HUES48 (cell line): ENCODE data around the gene LSM14B.
A peak's percentile ranks its signal among the peaks of the same experiment; 100 is the strongest.

Experiments
- H3K27ac ChIP-seq: one replicate; pipeline ENCODE4 v1.7.0; 2013; ENCODE audit warnings: low read depth, low read length, inconsistent platforms
- H3K27me3 ChIP-seq: 2 replicates; pipeline ENCODE4 v1.6.1; 2013; ENCODE audit warnings: mild to moderate bottlenecking, low read length; ENCODE audit not compliant: control insufficient read depth, insufficient read depth
- H3K36me3 ChIP-seq: 2 replicates; pipeline ENCODE4 v1.6.1; 2013; ENCODE audit warnings: low read length; ENCODE audit not compliant: control insufficient read depth, insufficient read depth
- H3K4me1 ChIP-seq: 2 replicates; pipeline ENCODE4 v1.6.1; 2013; ENCODE audit warnings: mild to moderate bottlenecking, low read length; ENCODE audit not compliant: control insufficient read depth, insufficient read depth
- H3K4me3 ChIP-seq: 2 replicates; pipeline ENCODE4 v1.5.1; 2013; ENCODE audit warnings: mild to moderate bottlenecking, low read depth, low read length
- H3K9ac ChIP-seq: 2 replicates; pipeline ENCODE4 v1.6.1; 2013; ENCODE audit warnings: mild to moderate bottlenecking, low read depth, low read length, moderate library complexity
- H3K9me3 ChIP-seq: 2 replicates; pipeline ENCODE4 v1.6.1; 2013; ENCODE audit warnings: low read length; ENCODE audit not compliant: control insufficient read depth, insufficient read depth

Gene LSM14B

DNA sequence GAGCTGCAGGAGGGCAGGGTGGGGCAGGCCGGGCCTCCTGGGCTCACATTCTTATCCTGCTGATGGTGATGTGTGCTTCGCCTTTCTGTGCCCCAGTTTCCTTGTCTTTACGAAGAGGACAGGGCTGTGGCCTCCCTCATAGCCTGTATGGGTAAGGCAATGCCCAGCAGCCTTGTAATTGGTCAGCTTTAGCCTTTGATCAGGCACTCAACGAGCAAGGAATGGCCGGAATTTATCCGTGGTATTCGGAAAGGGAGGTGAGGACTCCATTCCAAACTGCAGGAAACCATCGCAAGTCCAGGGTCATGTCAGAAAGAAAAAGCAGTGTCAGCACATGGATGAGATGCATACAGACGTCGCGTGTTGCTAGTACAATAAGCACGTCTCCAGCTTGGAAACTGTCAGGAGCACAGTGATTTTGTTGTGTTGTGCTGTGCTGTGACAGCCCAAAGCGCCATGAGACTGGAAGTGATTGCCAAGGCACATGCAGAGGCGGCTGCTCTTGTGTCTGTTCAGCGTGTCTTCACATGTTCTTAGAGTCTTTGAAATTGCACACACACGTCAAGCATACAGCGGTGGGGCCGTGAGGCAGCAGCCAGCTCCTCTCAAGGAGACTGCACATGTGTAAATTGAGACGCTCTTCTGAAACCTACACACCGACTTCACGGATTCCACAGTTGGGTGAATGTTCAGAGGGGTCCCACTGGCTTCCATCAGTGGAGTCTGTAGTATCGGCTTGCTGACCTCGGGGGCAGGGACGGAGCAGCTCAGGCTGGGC, 27.4 kb downstream of the LSM14B start:
- Histone ChIP-seq H3K4me3 (no peak overlapping the region), H3K27ac (no peak overlapping the region), H3K9ac (no peak overlapping the region), H3K36me3 (peaks cover 34% of the 10 kb centered on the region), H3K27me3 (no peaks in the 10 kb centered on the region), H3K9me3 (no peaks in the 10 kb centered on the region), H3K4me1 (peaks cover 16% of the 10 kb centered on the region)

DNA sequence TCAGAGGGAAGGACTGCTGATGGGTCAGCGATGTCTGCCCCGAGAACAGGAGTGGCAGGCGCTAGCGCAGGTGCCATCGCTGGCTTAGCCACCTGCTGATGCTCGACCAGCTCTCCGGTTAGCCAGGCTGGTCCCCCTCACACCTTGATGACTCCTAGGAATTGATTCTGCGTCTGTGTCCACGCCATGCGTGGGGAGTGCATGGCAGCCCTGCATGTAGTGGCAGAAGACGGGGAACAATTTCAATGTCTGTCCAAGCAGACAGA, 28.0 kb downstream of the LSM14B start:
- Histone ChIP-seq H3K9me3 (no peaks in the 10 kb centered on the region), H3K27ac (no peak overlapping the region), H3K4me3 (no peak overlapping the region), H3K27me3 (no peaks in the 10 kb centered on the region), H3K9ac (no peak overlapping the region), H3K4me1 (peaks cover 16% of the 10 kb centered on the region), H3K36me3 (peaks cover 30% of the 10 kb centered on the region)

DNA sequence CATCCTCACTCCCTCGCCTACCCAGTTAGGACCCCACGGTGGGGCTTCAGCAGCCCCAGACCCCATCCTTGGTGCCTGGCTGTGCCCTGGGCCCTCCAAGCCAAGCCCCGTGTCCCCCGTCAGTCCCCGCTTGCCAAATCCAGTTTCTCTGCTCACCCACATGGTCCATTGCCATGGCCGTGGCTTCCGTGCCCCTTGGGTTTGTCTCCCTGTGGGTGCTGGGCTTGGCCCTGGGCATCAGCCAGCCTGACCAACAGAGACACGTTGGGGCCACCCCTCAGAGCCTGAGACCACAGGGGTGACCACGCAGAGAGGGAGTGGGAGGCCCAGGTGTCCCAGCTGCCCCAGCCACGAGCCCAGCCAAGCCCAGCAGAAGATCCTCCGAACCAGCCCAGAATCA, 28.9 kb downstream of the LSM14B start:
- peaks cover 22% of the 10 kb centered on the region for H3K36me3 ChIP-seq
- no peak overlapping the region for H3K9ac ChIP-seq
- no peaks in the 10 kb centered on the region for H3K27me3 ChIP-seq
- H3K9me3 ChIP-seq: no peaks in the 10 kb centered on the region
- H3K27ac ChIP-seq: no peak overlapping the region
- H3K4me1 ChIP-seq: peaks cover 22% of the 10 kb centered on the region
- H3K4me3 ChIP-seq: no peak overlapping the region

DNA sequence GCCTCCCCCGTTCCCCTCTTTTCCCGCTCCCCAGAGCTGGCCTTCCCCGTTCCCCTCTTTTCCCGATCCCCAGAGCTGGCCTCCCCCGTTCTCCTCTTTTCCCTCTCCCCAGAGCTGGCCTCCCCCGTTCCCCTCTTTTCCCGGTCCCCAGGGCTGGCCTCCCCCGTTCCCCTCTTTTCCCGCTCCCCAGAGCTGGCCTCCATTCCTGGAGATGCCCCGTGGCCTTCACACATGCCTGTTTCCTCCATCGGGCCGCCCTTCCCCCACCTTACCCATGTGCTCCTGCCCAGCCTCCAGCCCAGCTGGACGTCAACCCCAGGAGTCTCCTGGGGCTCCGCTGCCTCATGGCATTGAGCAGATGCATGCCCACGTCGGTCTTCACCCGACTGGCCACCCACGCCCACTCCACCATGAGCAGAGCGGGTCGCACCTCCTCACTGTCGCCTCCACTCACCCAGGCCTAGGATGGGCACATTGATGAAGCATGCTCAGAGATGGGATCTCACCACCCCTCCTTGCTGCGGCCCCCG, 29.6 kb downstream of the LSM14B start:
- H3K4me3 ChIP-seq: no peak overlapping the region
- no peak overlapping the region for H3K9ac ChIP-seq
- no peaks in the 10 kb centered on the region for H3K27me3 ChIP-seq
- no peaks in the 10 kb centered on the region for H3K9me3 ChIP-seq
- H3K4me1 ChIP-seq: peaks cover 29% of the 10 kb centered on the region
- H3K36me3 ChIP-seq: peaks cover 20% of the 10 kb centered on the region
- no peak overlapping the region for H3K27ac ChIP-seq

- H3K27ac ChIP-seq: peak overlapping the region; percentile 1
- H3K27me3 ChIP-seq: no peaks in the 10 kb centered on the region
- no peaks in the 10 kb centered on the region for H3K9me3 ChIP-seq
- no peak overlapping the region for H3K9ac ChIP-seq
- H3K4me1 ChIP-seq: peaks cover 21% of the 10 kb centered on the region
- no peak overlapping the region for H3K4me3 ChIP-seq
- H3K36me3 ChIP-seq: peaks cover 36% of the 10 kb centered on the region
These were observed 33.4 kb downstream of the LSM14B start for GRCh38 chr20:62155428-62156253.

DNA sequence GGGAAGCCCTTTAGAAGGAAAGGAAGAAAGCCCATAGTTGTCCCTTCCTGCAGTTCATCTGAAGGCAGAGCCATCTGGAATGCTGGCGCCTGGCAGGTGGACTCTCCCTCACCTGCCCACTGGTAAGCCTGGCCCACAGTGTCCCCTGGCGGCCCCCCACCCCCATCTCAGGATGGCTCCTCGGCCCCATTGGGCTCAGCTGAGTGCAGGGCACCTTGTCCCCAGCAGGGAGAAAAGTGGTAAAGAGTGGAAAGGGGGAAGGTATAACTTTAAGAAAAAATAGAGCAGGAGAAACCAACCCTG, 33.9 kb downstream of the LSM14B start:
- Histone ChIP-seq H3K4me3 (no peak overlapping the region), H3K9ac (0 out of 2 replicates have a peak overlapping the region, but pooled peaks have one; percentile 43), H3K27ac (peak overlapping the region; percentile 32), H3K9me3 (no peaks in the 10 kb centered on the region), H3K27me3 (no peaks in the 10 kb centered on the region), H3K4me1 (peaks cover 21% of the 10 kb centered on the region), H3K36me3 (peaks cover 41% of the 10 kb centered on the region)

- Histone ChIP-seq H3K9me3 (no peaks in the 10 kb centered on the region), H3K9ac (peak overlapping the region; percentile 43; the same call in 1 of the 2 replicates), H3K36me3 (peaks cover 47% of the 10 kb centered on the region), H3K4me3 (no peak overlapping the region), H3K27me3 (no peaks in the 10 kb centered on the region), H3K4me1 (peaks cover 21% of the 10 kb centered on the region), H3K27ac (peak overlapping the region; percentile 32)
These were observed 34.5 kb downstream of the LSM14B start for GRCh38 chr20:62156592-62157386.

- H3K9ac ChIP-seq: no peak overlapping the region
- no peaks in the 10 kb centered on the region for H3K27me3 ChIP-seq
- H3K9me3 ChIP-seq: no peaks in the 10 kb centered on the region
- H3K4me1 ChIP-seq: peaks cover 21% of the 10 kb centered on the region
- H3K4me3 ChIP-seq: no peak overlapping the region
- H3K27ac ChIP-seq: no peak overlapping the region
- H3K36me3 ChIP-seq: peaks cover 50% of the 10 kb centered on the region
These were observed 35.3 kb downstream of the LSM14B start for GRCh38 chr20:62157387-62158087.

DNA sequence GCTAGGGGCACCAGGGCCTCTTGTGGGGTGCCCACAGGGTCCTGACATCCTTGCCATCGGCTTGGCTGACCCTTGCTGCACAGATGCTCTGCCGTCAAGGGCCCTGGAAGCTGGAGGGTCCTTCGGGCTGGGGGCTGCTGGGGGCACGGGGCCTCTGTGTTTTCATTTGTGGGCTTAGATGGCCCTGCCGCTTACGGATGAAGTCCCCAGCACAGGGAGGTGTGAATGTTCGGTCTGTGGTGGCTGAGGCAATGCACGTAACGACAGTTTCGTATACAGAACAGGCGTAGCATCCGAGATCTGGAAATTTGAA, 35.8 kb downstream of the LSM14B start:
- Histone ChIP-seq H3K9ac (no peak overlapping the region), H3K27me3 (no peaks in the 10 kb centered on the region), H3K27ac (no peak overlapping the region), H3K4me3 (no peak overlapping the region), H3K36me3 (peaks cover 50% of the 10 kb centered on the region), H3K4me1 (peaks cover 21% of the 10 kb centered on the region), H3K9me3 (no peaks in the 10 kb centered on the region)

DNA sequence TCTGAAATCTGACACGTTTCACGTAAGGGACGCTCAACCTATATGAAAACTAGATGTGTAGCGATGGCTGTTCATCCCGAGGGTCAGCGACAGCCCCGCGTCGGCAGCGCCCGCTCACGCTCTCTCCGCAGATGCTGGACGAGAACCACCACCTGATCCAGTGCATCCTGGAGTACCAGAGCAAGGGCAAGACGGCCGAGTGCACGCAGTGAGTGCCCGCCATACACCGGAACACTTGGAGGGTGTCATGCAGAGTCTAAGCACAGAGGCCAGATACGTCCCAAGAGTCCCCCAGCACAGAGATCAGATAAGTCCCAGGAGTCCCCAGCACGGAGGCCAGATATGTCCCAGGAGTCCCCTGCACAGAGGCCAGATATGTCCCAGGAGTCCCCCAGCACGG, 36.3 kb downstream of the LSM14B start:
- H3K4me1 ChIP-seq: peaks cover 21% of the 10 kb centered on the region
- H3K36me3 ChIP-seq: peaks cover 50% of the 10 kb centered on the region
- H3K4me3 ChIP-seq: no peak overlapping the region
- no peak overlapping the region for H3K27ac ChIP-seq
- no peaks in the 10 kb centered on the region for H3K27me3 ChIP-seq
- H3K9ac ChIP-seq: no peak overlapping the region
- no peaks in the 10 kb centered on the region for H3K9me3 ChIP-seq
